Measurements from ENCODE around the gene RDH16.
"Not testable (repeated sequence)": the region's sequence is repeated elsewhere in the genome, so short reads cannot be mapped to it uniquely, and the experiment has no call there.

The RDH16 gene

GRCh38 chr12:56988207-56988739, 30.9 kb upstream of the RDH16 start:
- DNase-seq: no peak

GRCh38 chr12:56987551-56988053, 30.2 kb upstream of the RDH16 start:
- DNase-seq: peak; percentile 49

DNA sequence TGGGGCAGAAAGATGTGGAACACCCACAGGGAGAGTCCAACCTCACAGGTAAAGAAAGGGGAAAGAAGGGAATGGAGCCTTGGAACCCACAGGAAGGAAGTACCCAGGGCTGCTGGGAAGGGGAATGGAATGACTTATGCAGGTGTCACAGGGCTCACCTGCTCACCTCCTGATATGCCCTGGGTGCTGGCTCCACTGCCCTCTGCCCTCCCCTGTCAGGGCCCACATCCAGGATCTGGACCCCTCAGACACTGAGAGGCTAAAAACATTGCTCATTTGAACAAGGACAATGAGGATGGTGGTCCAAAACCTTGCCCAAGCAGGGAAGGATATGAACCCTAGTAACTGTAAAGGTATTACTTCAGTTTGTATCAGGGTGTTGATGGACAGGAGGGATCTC, 29.6 kb upstream of the RDH16 start:
- DNase-seq: no peak

- not testable (repeated sequence) for DNase-seq
These were observed 28.3 kb upstream of the RDH16 start for GRCh38 chr12:56985714-56986113.

DNA sequence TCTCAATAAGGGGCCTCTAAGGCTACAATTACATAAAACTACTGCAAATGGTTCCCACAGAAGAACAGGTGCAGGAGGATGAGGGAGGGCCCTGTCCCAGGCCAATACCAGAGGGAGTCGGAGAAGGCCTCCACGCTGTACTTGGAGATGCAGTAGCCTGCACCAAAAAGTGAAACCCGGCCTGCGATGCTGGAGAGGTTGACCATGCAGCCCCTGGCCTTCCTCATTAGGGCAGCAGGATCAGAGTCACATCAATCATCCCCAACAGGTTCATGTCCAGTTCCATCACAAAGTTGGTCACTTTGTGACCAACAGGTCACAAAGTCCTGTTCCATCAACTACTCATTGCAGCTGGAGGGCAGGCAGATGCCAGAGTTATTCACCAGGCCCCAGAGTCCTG, 26.0 kb upstream of the RDH16 start:
- DNase-seq: no peak

DNA sequence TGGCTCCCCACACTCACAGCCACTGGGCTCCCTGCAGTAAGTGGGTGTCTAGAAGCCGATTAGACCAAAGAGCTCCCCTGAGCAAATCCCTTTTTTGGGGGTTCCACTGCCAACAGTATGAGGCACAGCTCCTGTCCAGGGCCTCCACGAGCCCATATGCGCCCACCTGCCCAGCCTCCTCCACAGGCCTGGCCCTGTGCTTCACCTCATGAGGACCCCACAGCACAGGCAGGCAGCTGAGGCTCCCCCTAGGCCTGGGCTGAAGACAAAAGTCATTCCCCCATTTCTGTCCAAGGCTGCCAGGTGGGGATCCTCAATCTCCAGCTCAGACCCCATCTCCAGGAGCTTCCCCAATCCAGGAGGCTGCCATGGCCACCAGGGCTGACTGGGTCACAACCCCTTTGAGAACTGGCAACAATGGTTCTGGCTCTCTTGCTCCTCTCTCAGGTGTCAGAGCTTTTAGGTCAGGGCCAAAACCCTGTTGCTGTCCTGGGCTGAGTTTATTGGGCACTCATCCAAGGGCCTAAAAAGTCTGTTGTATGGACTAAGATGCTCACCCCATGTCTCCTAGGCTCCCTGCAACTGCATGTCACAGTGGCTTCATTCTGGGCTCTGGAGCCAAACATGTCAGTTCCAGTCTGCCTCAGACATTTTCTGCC, 25.3 kb upstream of the RDH16 start:
- DNase-seq: not testable (repeated sequence)

DNA sequence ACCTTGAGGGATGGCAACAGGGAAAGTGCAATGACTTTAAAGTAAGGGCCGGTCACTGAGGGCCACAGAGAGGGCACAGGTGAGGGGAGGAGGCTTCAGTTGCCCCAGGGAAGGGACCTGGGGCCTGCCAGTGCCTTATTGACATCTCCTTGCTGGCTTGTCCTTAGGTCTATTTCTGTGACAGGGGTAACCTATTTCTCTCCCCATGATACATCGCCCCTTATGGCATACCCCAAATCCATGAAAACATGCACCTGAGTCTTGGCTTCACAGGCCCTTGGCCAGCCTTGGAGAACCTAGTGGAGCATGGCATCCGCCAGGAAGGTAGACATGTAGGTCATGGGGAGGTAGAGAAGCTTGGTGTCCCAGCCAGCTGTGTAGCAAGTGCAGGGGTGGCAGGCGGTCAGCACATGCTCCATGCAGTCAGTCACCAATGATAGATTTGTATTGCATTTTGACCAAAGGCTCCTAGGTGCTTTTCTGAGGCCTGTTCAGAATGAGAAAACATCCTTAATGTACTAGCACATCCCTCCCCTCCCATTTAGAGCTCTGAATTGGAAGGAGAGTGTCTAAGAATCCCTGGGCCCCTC, 23.6 kb upstream of the RDH16 start:
- no peak for DNase-seq

DNA sequence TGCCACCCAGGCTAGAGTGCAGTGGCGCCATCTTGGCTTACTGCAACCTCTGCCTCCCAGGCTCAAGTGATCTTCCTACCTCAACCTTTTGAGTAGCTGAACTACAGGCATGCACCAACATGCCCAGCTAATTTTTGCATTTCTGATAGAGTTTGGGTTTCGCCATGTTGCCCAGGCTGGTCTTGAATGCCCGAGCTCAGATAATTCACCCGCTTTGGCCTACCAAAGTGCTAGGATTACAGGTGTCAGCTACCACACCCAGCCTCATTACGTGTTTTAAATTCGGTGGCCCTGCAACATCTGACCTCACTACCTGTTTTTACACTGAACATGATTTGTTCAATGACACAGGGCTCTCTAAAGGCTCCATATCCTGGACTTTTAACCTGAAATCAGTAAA, 22.9 kb upstream of the RDH16 start:
- DNase-seq: no peak

DNA sequence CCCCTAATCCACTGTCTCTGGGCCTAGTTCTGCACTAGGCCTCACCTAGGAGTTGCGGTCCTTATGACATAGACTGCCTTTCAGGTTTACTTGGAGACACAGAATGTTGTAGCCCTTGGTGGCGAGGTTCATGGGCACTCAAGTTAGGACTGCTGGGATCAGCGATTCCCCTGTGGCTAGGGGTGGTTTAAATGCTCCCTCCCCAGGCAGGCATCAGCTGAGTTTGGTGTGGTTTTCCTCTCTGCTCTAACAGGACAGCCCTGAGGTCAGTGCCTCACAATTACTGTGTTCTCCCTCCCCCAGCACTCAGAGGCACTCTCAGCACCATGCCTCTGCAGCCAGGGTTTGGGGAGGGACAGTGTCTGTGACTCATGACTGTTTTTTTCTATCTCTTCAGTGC, 22.2 kb upstream of the RDH16 start:
- no peak for DNase-seq

- no peak for DNase-seq
These were observed 21.2 kb upstream of the RDH16 start for GRCh38 chr12:56978397-56979138.

GRCh38 chr12:56977361-56977760, 20.0 kb upstream of the RDH16 start:
- not testable (repeated sequence) for DNase-seq

DNA sequence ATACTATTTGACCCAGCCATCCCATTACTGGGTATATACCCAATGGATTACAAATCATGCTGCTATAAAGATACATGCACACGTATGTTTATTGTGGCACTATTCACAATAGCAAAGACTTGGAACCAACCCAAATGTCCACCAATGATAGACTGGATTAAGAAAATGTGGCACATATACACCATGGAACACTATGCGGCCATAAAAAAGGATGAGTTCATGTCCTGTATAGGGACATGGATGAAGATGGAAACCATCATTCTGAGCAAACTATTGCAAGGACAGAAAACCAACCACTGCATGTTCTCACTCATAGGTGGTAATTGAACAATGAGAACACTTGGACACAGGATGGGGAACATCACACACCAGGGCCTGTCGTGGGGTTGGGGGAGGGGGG, 16.8 kb upstream of the RDH16 start:
- not testable (repeated sequence) for DNase-seq

DNA sequence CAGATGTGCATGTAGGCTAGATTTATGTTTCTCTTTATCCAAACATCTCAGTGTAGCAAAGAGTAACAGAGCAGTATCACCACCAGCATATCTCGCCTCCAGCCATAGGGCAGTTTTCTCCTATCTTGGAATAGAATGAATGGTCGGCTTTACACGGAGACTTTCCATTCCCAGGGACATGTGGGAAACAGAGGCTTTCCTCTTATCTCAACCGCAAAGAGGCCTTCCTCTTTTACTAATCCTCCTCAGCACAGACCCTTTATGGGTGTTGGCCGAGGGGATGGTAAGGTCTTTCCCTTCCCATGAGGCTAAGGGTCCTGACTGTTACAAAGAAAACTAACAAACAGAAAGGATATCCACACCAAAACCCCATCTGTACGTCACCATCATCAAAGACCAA, 11.5 kb upstream of the RDH16 start:
- DNase-seq: not testable (repeated sequence)

DNA sequence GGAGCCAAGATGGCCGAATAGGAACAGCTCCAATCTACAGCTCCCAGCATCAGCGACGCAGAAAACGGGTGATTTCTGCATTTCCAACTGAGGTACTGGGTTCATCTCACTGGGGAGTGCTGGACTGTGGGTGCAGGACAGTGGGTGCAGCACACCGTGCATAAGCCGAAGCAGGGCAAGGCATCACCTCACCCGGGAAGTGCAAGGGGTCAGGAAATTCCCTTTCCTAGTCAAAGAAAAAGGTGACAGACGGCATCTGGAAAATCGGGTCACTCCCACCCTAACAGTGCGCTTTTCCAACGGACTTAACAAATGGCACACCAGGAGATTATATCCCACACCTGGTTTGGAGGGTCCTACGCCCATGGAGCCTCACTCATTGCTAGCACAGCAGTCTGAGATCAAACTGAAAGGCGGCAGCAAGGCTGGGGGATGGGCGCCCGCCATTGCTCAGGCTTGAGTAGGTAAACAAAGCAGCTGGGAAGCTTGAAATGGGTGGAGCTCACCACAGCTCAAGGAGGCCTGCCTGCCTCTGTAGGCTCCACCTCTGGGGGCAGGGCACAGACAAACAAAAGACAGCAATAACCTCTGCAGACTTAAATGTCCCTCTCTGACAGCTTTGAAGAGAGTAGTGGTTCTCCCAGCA, 8.7 kb upstream of the RDH16 start:
- not testable (repeated sequence) for DNase-seq

GRCh38 chr12:56965124-56965523, 7.7 kb upstream of the RDH16 start:
- DNase-seq: not testable (repeated sequence)

- DNase-seq: not testable (repeated sequence)
These were observed 6.1 kb upstream of the RDH16 start for GRCh38 chr12:56963557-56963956.

- not testable (repeated sequence) for DNase-seq
These were observed 4.8 kb upstream of the RDH16 start for GRCh38 chr12:56962247-56962646.

GRCh38 chr12:56958422-56958821, 1.0 kb upstream of the RDH16 start:
- DNase-seq: no peak

DNA sequence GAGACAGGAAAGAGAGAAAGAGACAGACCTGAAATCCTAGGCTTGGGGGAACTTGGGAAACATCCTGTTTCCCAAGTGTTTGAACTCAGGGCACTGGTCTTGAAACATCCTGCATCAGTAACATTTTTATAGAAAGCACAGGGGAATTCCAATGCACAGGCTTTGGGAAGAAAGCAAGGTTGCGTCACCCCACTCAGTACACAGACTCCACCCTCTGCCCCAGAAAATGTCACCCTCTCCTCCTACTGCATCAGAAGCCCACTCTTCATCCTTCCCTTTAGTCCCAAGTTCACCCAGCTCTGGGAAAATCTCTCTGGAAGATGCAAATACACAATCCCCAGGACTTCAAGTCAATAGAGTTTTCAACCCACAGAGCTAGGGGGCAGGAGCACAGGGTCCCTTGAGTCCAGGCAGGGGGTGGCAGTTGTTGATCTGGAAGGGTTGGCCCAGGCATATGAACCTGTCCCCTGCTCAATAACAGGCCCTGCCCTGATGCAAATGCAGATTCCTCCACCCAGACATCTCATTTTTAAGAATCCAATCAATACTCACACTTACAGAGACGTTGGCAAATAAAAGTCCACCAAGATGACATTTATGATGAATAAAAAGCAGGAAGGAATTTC, 1.7 kb downstream of the RDH16 start:
- DNase-seq: no peak

DNA sequence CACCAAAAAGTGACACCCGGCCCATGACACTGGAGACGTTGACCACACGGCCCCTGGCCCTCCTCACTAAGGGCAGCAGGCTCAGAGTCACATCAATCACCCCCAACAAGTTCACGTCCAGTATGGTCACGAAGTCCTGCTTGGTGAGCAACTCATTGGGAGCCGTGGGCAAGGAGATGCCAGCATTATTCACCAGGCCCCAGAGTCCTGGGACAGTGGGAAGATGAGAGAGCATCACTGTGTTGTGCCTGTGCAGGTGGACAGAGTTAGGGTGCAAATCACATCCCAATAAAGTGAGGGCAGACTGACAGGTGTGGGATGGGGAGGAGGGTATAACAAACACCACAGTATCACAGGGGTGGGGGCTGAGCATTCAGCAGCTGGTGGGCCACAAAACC, 2.5 kb downstream of the RDH16 start:
- no peak for DNase-seq

DNA sequence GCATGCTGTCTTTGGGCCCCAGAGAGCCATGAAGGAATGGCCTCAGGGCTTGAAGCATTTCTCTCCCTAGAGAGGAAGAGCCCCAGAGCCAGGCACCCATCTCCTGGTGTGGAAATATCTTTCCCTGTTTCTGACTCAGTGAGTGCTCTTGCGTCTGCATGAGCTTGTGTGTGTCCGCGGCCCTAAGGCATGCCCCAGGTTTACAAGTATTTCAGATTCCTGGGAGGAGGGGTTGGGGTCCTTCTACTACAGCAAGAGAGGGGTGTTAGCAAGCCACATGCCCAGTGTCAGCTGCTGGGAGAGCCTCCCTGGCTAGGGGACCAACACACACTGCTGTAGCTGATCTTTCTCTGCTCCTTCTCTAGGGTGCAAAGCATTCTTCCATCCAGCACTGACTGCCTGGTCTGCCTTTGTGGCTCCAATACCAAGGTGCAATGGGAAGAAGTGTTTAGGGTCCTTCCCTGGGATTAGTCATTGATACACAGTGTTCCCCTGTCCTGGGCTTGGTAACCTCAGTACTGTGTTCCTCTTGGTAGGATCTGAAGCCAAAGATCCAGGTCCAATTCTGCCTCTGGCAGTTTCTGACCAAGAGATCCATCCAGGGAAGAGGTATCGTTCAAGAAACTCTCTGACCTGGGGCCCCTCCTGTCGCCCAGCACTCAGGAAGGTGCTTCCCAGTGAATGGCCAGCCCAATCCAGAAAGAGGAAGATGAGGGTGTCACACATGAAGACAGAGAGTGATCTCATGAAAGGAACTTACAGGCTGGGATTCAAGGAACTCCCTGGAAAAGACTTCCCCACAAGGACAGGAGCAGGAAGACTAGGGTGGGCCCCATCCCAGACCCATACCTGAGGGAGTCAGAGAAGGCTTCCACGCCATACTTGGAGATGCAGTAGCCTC, 3.1 kb downstream of the RDH16 start:
- DNase-seq: no peak

- DNase-seq: no peak
These were observed 4.1 kb downstream of the RDH16 start for GRCh38 chr12:56953314-56953713.

Data from NCI-H446 treated with DMSO at 0.1 percent for 48 hours (cell line).